NCI-H1105 treated with DMSO at 0.1 percent for 48 hours (cell line): ENCODE measurements around the gene PHF21B.
"Not testable (repeated sequence)": the region's sequence is repeated elsewhere in the genome, so short reads cannot be mapped to it uniquely, and the experiment has no call there.

ENCODE experiments used
- DNase-seq: peaks from one replicate; lab custom pipeline; 2025; lab: John Stamatoyannopoulos, UW

PHF21B gene

GRCh38 chr22:44871782-44872181 lies 138.0 kb downstream of the PHF21B start:
- DNase-seq: no peak

GRCh38 chr22:44870021-44870420 lies 139.8 kb downstream of the PHF21B start:
- no peak for DNase-seq

- no peak for DNase-seq
These were observed 140.6 kb downstream of the PHF21B start for GRCh38 chr22:44869196-44869595.

GRCh38 chr22:44865193-44866057 lies 144.4 kb downstream of the PHF21B start:
- DNase-seq: no peak

- DNase-seq: no peak
These were observed 146.6 kb downstream of the PHF21B start for GRCh38 chr22:44862981-44863860.

DNA sequence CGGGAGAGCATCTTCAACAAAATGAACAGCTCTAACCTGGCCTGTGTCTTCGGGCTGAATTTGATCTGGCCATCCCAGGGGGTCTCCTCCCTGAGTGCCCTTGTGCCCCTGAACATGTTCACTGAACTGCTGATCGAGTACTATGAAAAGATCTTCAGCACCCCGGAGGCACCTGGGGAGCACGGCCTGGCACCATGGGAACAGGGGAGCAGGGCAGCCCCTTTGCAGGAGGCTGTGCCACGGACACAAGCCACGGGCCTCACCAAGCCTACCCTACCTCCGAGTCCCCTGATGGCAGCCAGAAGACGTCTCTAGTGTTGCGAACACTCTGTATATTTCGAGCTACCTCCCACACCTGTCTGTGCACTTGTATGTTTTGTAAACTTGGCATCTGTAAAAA lies 147.5 kb downstream of the PHF21B start:
- DNase-seq: no peak

GRCh38 chr22:44861245-44861644 lies 148.6 kb downstream of the PHF21B start:
- DNase-seq: no peak

DNA sequence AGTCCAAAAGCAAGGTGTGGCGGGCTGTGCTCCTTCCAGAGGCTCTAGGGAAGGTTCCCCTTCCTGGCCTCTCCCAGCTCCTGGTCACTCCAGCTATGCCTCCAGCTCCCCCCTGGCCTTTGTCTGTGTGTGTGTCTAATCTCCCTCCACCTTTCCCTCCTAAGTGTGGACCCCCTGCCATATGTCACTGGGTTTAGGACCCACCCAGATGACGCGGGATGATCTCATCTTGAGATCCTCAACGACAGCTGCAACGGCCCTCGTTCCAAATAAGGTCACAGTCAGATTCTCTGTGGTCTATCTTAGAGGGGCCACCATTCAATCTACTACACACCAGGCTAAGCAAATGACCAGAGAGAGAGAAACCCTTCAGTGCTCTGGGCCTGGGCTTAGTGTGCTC lies 149.5 kb downstream of the PHF21B start:
- no peak for DNase-seq

- DNase-seq: no peak
These were observed 150.2 kb downstream of the PHF21B start for GRCh38 chr22:44859641-44860040.

DNA sequence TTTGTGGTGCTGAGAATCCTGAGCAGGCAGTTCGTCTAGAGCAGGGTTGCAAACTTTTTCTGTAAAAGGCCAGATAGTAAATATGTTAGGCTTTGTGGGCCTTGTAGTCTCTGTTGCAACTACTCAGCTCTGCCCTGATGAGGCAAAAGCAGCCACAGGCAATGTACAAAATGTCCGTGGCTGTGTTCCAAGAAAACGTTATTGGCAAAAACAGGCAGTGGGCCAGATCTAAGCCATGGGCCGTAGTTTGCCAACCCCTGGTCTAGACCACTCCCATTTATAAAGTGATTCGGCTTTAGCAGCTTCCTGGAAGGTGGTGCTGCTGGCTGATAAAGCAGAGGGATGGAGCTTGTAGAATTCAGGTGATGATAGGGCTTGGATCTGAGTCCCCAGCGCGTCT lies 151.0 kb downstream of the PHF21B start:
- DNase-seq: not testable (repeated sequence)

DNA sequence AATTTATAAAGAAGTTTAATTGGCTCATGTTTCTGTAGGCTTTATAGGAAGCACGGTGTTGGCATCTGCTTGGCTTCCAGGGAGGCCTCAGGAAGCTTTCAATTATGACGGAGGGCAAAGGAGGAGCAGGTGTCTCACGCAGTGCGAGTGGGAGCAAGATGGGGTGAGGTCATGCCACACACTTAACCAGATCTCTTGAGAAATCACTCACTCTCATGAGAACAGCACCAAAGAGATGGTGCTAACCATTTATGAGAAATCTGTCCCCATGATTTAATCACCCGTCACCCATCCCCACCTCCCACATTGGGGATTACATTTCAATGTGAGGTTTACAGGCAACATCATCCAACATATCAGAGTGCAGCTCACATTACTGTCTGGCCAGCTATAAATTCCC lies 153.9 kb downstream of the PHF21B start:
- DNase-seq: no peak

DNA sequence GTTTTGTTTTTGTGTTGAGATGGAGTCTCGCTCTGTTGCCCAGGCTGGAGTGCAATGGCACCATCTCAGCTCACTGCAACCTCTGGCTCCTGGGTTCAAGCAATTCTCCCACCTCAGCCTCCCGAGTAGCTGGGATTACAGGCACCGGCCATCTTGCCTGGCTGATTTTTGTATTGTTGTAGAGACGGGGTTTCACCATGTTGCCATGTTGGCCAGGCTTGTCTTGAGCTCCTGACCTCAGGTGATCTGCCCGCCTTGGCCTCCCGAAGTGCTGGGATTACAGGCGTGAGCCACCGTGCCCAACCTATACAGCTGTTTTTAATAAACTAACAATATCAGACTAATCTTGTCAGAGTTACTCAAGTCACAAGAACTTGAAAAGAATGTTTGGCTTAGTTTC lies 155.2 kb downstream of the PHF21B start:
- not testable (repeated sequence) for DNase-seq

GRCh38 chr22:44850946-44851345 lies 158.9 kb downstream of the PHF21B start:
- no peak for DNase-seq

GRCh38 chr22:44848791-44849420 lies 160.9 kb downstream of the PHF21B start:
- no peak for DNase-seq

- no peak for DNase-seq
These were observed 161.5 kb downstream of the PHF21B start for GRCh38 chr22:44848296-44848741.

DNA sequence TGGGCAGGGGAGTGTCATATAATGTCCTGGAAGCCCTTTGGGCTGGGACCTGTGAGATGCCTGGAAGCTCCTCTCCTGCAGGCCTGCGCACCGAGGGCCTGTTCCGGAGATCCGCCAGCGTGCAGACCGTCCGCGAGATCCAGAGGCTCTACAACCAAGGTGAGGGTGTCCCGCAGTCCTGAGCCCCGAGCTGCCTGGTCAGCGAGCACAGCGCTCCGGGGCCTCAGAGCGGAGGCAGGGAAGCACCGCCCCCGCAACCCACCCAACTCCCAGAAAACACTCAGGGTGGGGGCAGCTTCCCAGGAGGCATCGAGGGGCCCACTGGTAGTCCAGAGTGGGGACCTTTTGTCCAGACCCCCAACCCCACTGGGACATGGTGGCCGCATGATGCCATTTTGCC lies 161.9 kb downstream of the PHF21B start:
- no peak for DNase-seq

DNA sequence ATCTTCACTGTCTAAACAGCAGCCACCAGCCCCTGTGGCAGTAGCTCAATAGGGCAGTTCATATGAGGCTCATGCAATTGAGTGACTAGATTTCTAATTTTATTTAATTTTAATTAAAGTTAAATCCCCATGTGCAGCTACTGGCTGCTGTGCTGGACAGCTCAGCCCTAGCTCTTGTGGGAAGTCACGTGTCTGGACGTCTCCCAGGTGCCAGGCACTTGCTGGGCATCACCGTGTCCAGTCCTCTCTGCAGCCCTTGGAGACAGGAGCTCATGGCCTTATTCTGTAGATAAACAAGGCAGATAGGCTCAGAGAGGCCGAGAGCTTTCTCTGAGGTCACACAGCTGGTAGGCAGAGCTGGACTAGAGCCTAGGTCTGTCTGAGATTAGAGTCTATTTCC lies 162.4 kb downstream of the PHF21B start:
- DNase-seq: no peak

GRCh38 chr22:44846726-44847275 lies 163.0 kb downstream of the PHF21B start:
- no peak for DNase-seq

DNA sequence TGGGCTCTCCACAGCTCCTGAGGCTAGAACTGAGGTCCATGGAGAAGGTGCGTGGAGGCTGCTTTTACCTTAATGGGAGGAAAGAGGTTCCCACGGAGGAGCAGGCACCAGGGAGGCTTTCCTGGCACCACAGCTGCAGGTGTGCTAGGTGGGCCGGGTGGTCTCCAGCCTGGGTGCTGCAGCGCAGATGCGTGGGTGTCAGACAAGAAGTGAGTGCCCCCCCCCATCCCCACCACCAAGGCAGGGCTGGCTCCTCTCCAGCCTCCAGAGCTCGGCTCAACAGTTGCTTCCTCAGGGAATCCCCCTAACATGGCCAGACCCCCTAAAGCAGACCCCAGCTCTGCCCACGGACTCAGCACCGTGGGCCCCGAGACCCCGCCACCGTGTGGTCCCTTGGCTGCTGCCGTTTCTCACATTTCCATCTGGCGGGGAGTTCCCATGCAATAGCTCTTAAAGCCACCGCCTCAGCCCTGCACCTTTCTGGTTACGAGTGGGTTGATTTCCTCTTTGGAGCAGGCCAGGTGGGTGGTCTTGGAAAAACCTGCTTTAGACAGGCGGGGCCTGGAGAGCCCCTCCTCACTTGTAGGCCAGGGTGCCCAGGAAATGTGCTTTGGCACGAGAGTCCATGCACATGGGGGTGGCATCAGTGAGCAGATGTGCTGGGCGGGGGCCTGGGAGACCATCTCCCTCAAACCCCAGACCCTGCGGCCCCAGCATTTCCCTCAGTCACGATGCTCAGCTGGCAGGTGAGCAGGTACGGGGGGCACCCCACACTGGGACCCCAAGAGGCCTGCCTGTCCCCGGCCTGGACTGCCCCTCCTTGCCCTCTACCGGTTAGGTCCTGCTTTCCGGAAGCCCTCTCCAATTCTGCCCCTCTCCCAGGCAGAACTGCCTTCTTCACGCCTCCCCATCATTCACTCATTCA lies 163.7 kb downstream of the PHF21B start:
- no peak for DNase-seq

GRCh38 chr22:44845191-44845590 lies 164.6 kb downstream of the PHF21B start:
- no peak for DNase-seq

DNA sequence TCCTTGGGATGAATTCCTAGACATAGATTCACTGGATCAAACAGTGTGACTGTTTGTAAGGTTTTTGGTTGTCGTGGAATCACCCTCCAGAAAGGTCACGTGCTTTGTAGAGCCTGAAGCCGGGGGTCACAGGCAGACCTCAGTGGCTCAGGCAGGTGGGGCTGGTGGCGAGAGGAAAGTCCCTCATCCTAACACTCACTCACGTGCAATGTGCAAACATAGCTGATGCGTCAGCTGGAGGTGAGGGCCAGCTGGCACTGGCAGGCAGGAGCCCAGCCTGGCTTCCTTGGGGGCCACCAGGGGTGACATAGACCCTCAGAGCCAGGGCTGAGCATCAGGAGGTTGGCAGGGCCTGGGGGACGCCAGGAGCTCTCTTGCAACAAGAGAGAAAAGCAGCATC lies 167.4 kb downstream of the PHF21B start:
- no peak for DNase-seq
